HL-60 (cell line): ENCODE results near the gene IRAG1.

ENCODE experiments used
- CTCF ChIP-seq: IDR thresholded peaks from one replicate; pipeline ENCODE4 v1.5.1; 2011; ENCODE audit warnings: low read length, control low read depth, inconsistent platforms; ENCODE audit not compliant: insufficient read depth
- GABPA ChIP-seq: IDR thresholded peaks from 2 replicates; pipeline ENCODE4 v1.6.1; 2012; ENCODE audit warnings: low read depth
- POLR2AphosphoS5 ChIP-seq: IDR thresholded peaks from 2 replicates; pipeline ENCODE4 v1.6.1; 2012; ENCODE audit warnings: low read depth
- REST ChIP-seq: IDR thresholded peaks from 2 replicates; pipeline ENCODE4 v1.6.1; 2012; ENCODE audit warnings: low read depth; ENCODE audit not compliant: insufficient replicate concordance

- TF ChIP-seq CTCF (no peak), GABPA (no peak), POLR2AphosphoS5 (no peak), REST (no peak)
Observed at GRCh38 chr11:10701982-10702381, 8.4 kb upstream of the IRAG1 start.
